ENCODE measurements around the gene ENDOD1.
"Not testable (repeated sequence)": the region's sequence is repeated elsewhere in the genome, so short reads cannot be mapped to it uniquely, and the experiment has no call there.

The ENDOD1 gene

DNA sequence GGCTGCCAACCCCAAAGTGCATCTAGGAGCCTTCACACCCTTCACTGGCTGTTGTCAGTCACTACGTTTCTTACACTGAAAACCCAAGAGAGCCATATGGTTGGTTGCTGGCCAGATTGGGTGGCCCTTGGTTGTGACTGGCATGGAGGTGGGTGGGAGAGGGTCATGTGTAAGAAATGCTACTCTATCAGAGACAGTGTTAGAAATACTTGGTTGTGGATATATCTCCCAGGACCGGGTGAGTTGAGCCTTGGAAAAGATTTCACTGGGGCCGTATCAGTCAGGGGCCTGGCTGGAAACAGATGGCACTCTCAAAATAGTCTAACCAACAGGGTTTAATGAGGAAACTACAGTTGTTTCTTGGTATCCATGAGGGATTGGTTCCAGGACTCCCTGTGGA lies 15.2 kb downstream of the ENDOD1 start:
- no peak for DNase-seq

- DNase-seq, result no peak
Measured at GRCh38 chr11:95108159-95108611, 18.5 kb downstream of the ENDOD1 start.

GRCh38 chr11:95108671-95109551 lies 19.3 kb downstream of the ENDOD1 start:
- no peak for DNase-seq

GRCh38 chr11:95111471-95111870 lies 21.8 kb downstream of the ENDOD1 start:
- DNase-seq, result not testable (repeated sequence)

- DNase-seq, result no peak
Measured at GRCh38 chr11:95111923-95112540, 22.4 kb downstream of the ENDOD1 start.

DNA sequence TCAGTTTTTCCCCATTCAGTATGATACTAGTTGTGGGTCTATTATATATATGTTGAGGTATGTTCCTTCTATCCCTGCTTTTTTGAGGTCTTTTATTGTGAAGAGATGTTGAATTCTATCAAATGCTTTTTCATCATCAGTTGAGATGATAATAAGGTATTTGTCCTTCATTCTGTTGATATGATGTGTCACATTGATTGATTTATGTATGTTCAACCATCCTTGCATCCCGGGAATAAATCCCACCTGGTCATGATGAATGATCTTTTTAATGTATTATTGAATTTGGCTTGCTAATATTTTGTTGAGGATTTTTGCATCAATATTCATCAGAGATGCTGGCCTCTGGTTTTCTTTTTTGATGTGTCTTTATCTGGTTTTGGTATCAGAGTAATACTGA lies 26.0 kb downstream of the ENDOD1 start:
- DNase-seq, result no peak

DNA sequence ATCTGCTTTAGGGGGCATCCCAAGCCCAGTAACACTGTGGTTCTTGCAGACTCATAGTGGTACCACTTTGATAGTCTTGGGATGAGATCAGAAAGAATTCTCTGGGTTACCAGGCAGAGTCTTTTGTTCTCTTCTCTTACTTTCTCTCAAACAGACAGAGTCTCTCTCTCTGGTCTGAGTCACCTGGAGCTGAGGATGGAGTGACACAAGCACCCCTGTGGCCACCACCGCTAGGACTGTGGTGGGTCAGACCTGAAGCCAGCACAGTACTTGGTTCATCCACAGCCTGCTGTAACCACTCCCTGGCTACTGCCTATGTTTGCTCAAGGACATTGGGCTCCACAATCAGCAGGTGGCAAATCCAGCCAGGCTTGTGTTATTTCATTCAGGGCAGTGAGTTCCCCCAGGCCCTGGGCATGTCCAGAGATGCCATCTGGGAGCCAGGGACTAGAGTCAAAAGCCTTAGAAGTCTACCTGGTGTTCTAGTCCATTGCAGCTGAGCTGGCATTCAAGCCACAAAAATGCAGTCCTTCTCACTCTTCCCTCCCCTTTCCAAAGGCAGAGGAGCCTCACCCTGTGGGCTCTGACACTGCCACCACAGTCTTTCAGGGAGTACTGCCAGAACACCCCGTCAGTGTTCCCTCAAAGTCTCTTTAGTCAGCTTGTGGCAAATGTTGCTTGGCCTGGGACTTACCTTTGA lies 29.9 kb downstream of the ENDOD1 start:
- no peak for DNase-seq

- DNase-seq, result no peak
Measured at GRCh38 chr11:95121698-95122097, 32.1 kb downstream of the ENDOD1 start.

GRCh38 chr11:95123556-95123955 lies 33.9 kb downstream of the ENDOD1 start:
- DNase-seq, result no peak

DNA sequence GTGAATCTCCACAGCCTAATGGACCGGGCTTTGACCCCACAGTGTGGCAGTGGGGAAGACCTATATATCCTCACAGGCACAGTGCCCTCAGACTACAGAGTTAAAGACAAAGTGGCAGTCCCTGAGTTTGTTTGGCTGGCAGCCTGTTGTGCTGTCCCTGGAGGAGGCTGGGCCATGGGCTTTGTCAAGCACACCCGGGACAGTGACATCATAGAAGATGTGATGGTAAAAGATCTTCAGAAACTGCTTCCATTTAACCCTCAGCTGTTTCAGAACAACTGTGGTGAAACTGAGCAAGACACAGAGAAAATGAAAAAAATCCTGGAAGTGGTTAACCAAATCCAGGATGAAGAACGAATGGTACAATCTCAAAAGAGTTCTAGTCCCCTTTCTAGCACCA lies 39.0 kb downstream of the ENDOD1 start:
- no peak for DNase-seq

- DNase-seq, result no peak
Measured at GRCh38 chr11:95132956-95133355, 43.3 kb downstream of the ENDOD1 start.

GRCh38 chr11:95134491-95134890 lies 44.8 kb downstream of the ENDOD1 start:
- no peak for DNase-seq

DNA sequence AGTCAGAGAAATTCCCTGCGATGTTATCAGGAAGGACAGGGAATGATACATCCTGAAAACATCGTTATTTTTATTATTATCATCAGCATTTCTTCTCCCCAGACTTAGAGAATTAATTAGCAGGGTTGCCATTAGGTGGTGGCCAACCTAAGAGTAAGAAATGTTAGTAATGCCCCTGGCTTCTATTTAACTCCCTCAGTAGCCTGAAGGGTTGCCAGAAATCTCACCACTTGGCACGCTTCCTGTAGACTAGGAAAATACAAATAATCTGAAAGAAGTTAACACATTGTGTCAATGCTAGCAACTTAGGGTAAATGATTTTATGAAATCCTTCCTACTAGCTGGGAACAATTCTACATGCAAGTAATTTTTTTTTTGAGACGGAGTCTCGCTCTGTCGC lies 45.5 kb downstream of the ENDOD1 start:
- no peak for DNase-seq

GRCh38 chr11:95135880-95136279 lies 46.2 kb downstream of the ENDOD1 start:
- no peak for DNase-seq

DNA sequence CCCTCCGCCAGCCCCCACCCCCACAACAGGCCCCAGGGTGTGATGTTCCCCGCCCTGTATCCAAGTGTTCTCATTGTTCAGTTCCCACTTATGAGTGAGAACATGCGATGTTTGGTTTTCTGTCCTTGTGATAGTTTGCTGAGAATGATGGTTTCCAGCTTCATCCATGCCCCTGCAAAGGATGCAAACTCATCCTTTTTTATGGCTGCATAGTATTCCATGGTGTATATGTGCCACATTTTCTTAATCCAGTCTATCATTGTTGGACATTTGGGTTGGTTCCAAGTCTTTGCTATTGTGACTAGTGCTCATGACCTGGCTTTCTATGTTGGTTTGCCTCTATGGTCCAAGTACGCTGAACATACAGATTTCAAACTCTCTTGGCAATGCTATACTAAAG lies 47.1 kb downstream of the ENDOD1 start:
- not testable (repeated sequence) for DNase-seq

DNA sequence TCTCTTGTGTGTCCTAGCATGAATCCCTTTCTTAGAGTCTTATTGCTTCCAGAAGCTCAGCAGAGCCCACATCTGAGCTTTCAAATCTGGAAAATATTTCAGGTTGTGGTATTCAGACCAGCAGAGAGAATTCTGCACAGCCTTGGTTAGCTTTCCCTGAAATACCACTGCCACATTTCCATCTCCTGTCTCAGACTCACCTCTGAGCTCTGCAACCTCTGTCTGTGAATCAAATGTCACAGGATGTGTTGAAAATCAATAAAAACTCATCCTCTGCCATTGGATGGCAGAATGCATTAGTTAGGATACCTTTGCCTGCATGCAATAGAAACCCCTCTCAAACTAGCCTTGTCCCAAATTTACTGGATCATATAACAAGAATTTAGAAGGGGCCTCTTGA lies 47.7 kb downstream of the ENDOD1 start:
- DNase-seq, result no peak

DNA sequence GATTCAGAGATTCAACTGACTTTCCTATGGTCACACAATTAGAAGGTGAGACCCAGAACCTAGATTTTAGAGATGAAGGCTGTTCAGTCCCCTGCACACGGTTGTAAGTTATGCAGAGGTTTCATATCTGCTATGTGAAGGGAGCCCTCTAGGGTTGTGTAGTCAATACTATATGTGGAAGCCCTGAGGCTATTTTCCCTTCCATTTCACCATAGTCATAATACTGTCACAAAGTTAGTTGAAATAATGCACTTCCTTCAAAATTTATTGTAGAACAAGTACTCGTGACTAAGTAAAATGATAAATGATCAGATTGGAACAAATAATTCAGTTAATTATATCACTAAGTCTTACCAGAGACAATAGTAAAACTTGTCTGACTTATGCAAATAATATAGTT lies 48.8 kb downstream of the ENDOD1 start:
- no peak for DNase-seq

- no peak for DNase-seq
Measured at GRCh38 chr11:95140397-95141033, 50.9 kb downstream of the ENDOD1 start.

- no peak for DNase-seq
Measured at GRCh38 chr11:95142431-95142830, 52.8 kb downstream of the ENDOD1 start.

GRCh38 chr11:95143106-95143681 lies 53.5 kb downstream of the ENDOD1 start:
- DNase-seq, result no peak

DNA sequence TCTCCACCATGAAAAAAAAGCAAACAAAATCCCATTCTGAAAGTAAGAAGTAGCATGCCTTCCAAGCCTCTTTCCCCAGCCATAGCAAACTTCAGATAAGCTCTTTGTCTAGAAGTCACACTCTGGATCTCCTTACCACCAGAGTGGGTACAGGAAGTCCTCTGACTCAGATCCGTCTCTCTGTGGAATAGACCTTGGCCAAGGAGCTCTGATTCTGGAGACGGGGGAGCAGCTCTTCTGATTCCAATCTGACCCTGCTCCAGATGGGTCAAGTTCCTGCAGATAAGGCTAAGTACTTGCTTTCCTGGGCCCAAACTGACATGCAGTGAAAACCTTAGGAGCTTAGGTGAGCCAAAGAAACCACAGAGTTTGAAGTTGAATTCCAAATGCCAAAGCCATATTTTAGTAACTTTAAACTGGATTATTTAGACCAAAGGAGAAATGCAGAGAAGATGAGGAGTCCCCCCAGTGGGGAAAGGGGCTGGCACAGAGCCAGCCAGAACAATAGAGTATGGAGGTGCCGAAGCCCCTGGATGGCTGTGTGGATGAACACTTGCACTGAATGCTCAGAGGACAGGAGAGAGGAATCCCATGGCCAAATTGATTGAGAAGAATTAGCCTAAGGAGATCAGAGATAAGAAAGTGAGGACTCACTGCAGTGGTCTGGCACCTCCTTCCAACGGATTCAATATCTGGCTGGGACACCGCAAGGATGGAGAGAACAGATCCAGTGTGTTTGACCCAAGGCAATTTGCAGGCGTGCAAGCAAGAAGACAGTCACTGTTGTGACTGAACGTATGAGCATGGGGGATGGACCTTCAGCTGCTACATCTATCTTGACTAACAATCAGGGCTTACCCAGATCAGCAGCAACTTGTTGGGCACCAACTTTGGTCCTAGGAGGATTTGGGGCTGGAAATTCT lies 54.9 kb downstream of the ENDOD1 start:
- DNase-seq, result no peak

Data from CD4-positive, alpha-beta T cell treated with Interleukin-12 subunit alpha and Interleukin-12 subunit beta, for 1 hour (primary cell).